CD4-positive, alpha-beta T cell treated with Interferon gamma for 1 hour (primary cell): ENCODE data around the gene STPG4.
"Not testable (repeated sequence)": the region's sequence is repeated elsewhere in the genome, so short reads cannot be mapped to it uniquely, and the experiment has no call there.

Experiments
- DNase-seq: peaks from one replicate; pipeline ENCODE4 v3.0.0-alpha.2; 2020

Gene STPG4

GRCh38 chr2:47155091-47155876 lies at the start of gene STPG4:
STPG4 (minus strand) TSS chr2:47155308; CDS start chr2:47155251, 57 bp downstream.
- DNase-seq = no peak

- no peak for DNase-seq
These were observed 49.6 kb upstream of the STPG4 start for GRCh38 chr2:47204691-47205090.

- no peak for DNase-seq
These were observed 48.9 kb upstream of the STPG4 start for GRCh38 chr2:47203995-47204394.

- no peak for DNase-seq
These were observed 46.1 kb upstream of the STPG4 start for GRCh38 chr2:47201224-47201623.

- no peak for DNase-seq
These were observed 43.9 kb upstream of the STPG4 start for GRCh38 chr2:47198985-47199451.

GRCh38 chr2:47196499-47196898 lies 41.4 kb upstream of the STPG4 start:
- no peak for DNase-seq

GRCh38 chr2:47196046-47196445 lies 40.9 kb upstream of the STPG4 start:
- DNase-seq = no peak

GRCh38 chr2:47195148-47195547 lies 40.0 kb upstream of the STPG4 start:
- DNase-seq = no peak

GRCh38 chr2:47194410-47194809 lies 39.3 kb upstream of the STPG4 start:
- DNase-seq = no peak

GRCh38 chr2:47193607-47194006 lies 38.5 kb upstream of the STPG4 start:
- no peak for DNase-seq

GRCh38 chr2:47190188-47190881 lies 35.2 kb upstream of the STPG4 start:
- no peak for DNase-seq

GRCh38 chr2:47189635-47190034 lies 34.5 kb upstream of the STPG4 start:
- no peak for DNase-seq

GRCh38 chr2:47187069-47187468 lies 32.0 kb upstream of the STPG4 start:
- DNase-seq = no peak

GRCh38 chr2:47186351-47186750 lies 31.2 kb upstream of the STPG4 start:
- no peak for DNase-seq

GRCh38 chr2:47185098-47185497 lies 30.0 kb upstream of the STPG4 start:
- not testable (repeated sequence) for DNase-seq

GRCh38 chr2:47181176-47181575 lies 26.1 kb upstream of the STPG4 start:
- DNase-seq = no peak

GRCh38 chr2:47180531-47180930 lies 25.4 kb upstream of the STPG4 start:
- no peak for DNase-seq

- no peak for DNase-seq
These were observed 24.3 kb upstream of the STPG4 start for GRCh38 chr2:47179388-47179787.

- DNase-seq = no peak
These were observed 23.2 kb upstream of the STPG4 start for GRCh38 chr2:47178341-47178740.

GRCh38 chr2:47177043-47177565 lies 22.0 kb upstream of the STPG4 start:
- no peak for DNase-seq

- peak; percentile 38 for DNase-seq
These were observed 19.7 kb upstream of the STPG4 start for GRCh38 chr2:47174733-47175361.

- no peak for DNase-seq
These were observed 19.1 kb upstream of the STPG4 start for GRCh38 chr2:47173986-47174732.
